Liver (tissue), 9 donors: ENCODE measurements around the gene ATXN10. TPM values are rescaled to one million over a fixed set of nuclear protein-coding genes. Genes with fewer than 3 reads are reported as not detected.

Experiments used
- DNase-seq: peaks from one replicate; pipeline ENCODE4 v3.0.0-alpha.2; 2017; ENCODE audit warnings: low spot score
- H3K27ac ChIP-seq, 2 donors: one replicate each; pipeline ENCODE4 v1.7.0; 2013; ENCODE audit warnings: inconsistent platforms in 2 of 2, low read length in 2 of 2, control low read depth in 1 of 2, low read depth in 1 of 2, mild to moderate bottlenecking in 1 of 2
- H3K27me3 ChIP-seq, 4 donors: one replicate each; pipeline versions ENCODE4 v1.6.1 to v1.7.0; 2013; ENCODE audit warnings: low read length in 3 of 4, inconsistent platforms in 1 of 4, mild to moderate bottlenecking in 1 of 4, moderate library complexity in 1 of 4; ENCODE audit not compliant: control insufficient read depth in 4 of 4, insufficient read depth in 4 of 4
- H3K36me3 ChIP-seq, 4 donors: one replicate each; pipeline versions ENCODE4 v1.6.1 to v1.7.0; 2013; ENCODE audit warnings: low read length in 3 of 4, mild to moderate bottlenecking in 3 of 4, low read depth in 1 of 4, moderate library complexity in 1 of 4; ENCODE audit not compliant: control insufficient read depth in 4 of 4, insufficient read depth in 3 of 4
- H3K4me1 ChIP-seq, 4 donors: one replicate each; pipeline versions ENCODE4 v1.6.1 to v1.7.0; 2013; ENCODE audit warnings: low read length in 3 of 4, mild to moderate bottlenecking in 3 of 4, moderate library complexity in 1 of 4; ENCODE audit not compliant: control insufficient read depth in 4 of 4, insufficient read depth in 4 of 4
- H3K4me3 ChIP-seq, 3 donors: one replicate each; pipeline versions ENCODE4 v1.6.1 to v1.7.0; 2013; ENCODE audit warnings: low read length in 3 of 3, control low read depth in 1 of 3, low read depth in 1 of 3, mild to moderate bottlenecking in 1 of 3
- H3K9ac ChIP-seq, 2 donors: one replicate each; pipeline ENCODE4 v1.7.0; 2013; ENCODE audit warnings: low read length in 2 of 2, mild to moderate bottlenecking in 2 of 2, moderate library complexity in 2 of 2, control low read depth in 1 of 2, low read depth in 1 of 2
- H3K9me3 ChIP-seq, 4 donors: one replicate each; pipeline versions ENCODE4 v1.6.1 to v1.7.0; 2013; ENCODE audit warnings: low read length in 3 of 4; ENCODE audit not compliant: control insufficient read depth in 4 of 4
- EGR1 ChIP-seq, 2 donors: IDR thresholded peaks; 2 replicates each; pipeline ENCODE4 v1.6.1; 2016 to 2018; ENCODE audit warnings: antibody characterized with exemption in 2 of 2, low read depth in 2 of 2
- FOXA1 ChIP-seq: IDR thresholded peaks from 2 replicates; pipeline ENCODE4 v1.6.1; 2016; ENCODE audit warnings: antibody characterized with exemption
- FOXA2 ChIP-seq: IDR thresholded peaks from 2 replicates; pipeline ENCODE4 v1.6.1; 2016; ENCODE audit warnings: antibody characterized with exemption
- GABPA ChIP-seq, 2 donors: IDR thresholded peaks in 1 of 2; conservative IDR thresholded peaks in 1 of 2; 2 replicates each; pipeline ENCODE4 v1.6.1; 2016; ENCODE audit warnings: antibody characterized with exemption in 2 of 2, mild to moderate bottlenecking in 1 of 2, moderate library complexity in 1 of 2
- HNF4A ChIP-seq, 2 donors: conservative IDR thresholded peaks; 2 replicates each; pipeline ENCODE4 v1.6.1; 2016; ENCODE audit warnings: antibody characterized with exemption in 2 of 2, mild to moderate bottlenecking in 2 of 2
- HNF4G ChIP-seq: IDR thresholded peaks from 2 replicates; pipeline ENCODE4 v1.6.1; 2016; ENCODE audit warnings: antibody characterized with exemption
- JUND ChIP-seq, 2 donors: IDR thresholded peaks; 2 replicates each; pipeline ENCODE4 v1.6.1; 2016; ENCODE audit warnings: antibody characterized with exemption in 2 of 2
- NR2F2 ChIP-seq: IDR thresholded peaks from 2 replicates; pipeline ENCODE4 v1.6.1; 2016; ENCODE audit warnings: antibody characterized with exemption
- RAD21 ChIP-seq, 2 donors: IDR thresholded peaks; 2 replicates each; pipeline ENCODE4 v1.6.1; 2016; ENCODE audit warnings: antibody characterized with exemption in 2 of 2, mild to moderate bottlenecking in 2 of 2
- RXRA ChIP-seq, 2 donors: IDR thresholded peaks; 2 replicates each; pipeline ENCODE4 v1.6.1; 2017 to 2018; ENCODE audit warnings: antibody characterized with exemption in 2 of 2, mild to moderate bottlenecking in 1 of 2
- SP1 ChIP-seq: IDR thresholded peaks from 2 replicates; pipeline ENCODE4 v1.6.1; 2018; ENCODE audit warnings: antibody characterized with exemption, mild to moderate bottlenecking
- TAF1 ChIP-seq: conservative IDR thresholded peaks from 2 replicates; pipeline ENCODE4 v1.6.1; 2016; ENCODE audit warnings: antibody characterized with exemption, mild to moderate bottlenecking
- YY1 ChIP-seq: IDR thresholded peaks from 2 replicates; pipeline ENCODE4 v1.6.1; 2016; ENCODE audit warnings: antibody characterized with exemption, mild to moderate bottlenecking
- WGBS: extraction: QIAGEN DNeasy Blood & Tissue Kit; methylation state at CpG from one replicate; pipeline ENCODE4 v1.1.7; 2013; 5-methylcytosine and 5-hydroxymethylcytosine counted together
- polyA plus RNA-seq, 2 donors: library from polyadenylated mRNA; stranded (reverse) in 1 of 2; unstranded in 1 of 2; fragments of 200-250 nt in 1 of 2; fragments of >200 nt in 1 of 2; fragmentation: Nextera tagmentation in 1 of 2; extraction: Ambion mirVana in 1 of 2; gene quantifications; one replicate each; pipeline versions ENCODE4 v1.2.1 to v1.2.3, GENCODE V29; 2013 to 2015
- total RNA-seq, 2 donors: library from RNA; depleted of rRNA; stranded (reverse); fragments of >200 nt; gene quantifications; one replicate each; pipeline ENCODE4 v1.2.3, GENCODE V29; 2014
- TF ChIP-seq, protein P1 (sequence below): fragments of 150-350 bp; IDR thresholded peaks from 2 replicates; pipeline ENCODE4 v1.5.1; 2017; ENCODE audit warnings: improper control_type of control experiment, low read depth, low read length; ENCODE audit not compliant: missing input control
- TF ChIP-seq, protein P2 (sequence below): IDR thresholded peaks from 2 replicates; pipeline ENCODE4 v1.6.1; 2016; ENCODE audit warnings: antibody characterized with exemption
- TF ChIP-seq, protein P3 (sequence below): IDR thresholded peaks from 2 replicates; pipeline ENCODE4 v1.6.1; 2016; ENCODE audit warnings: antibody characterized with exemption, mild to moderate bottlenecking
- TF ChIP-seq, protein P4 (sequence below): IDR thresholded peaks from 2 replicates; pipeline ENCODE4 v1.6.1; 2016; ENCODE audit warnings: antibody characterized with exemption
- donor health status: healthy.
- donor health status: healthy.
- donor health status: healthy.
- donor health status: healthy.
- donor health status: healthy.

Gene ATXN10
- total and polyA plus RNA-seq, 4 donors = 34.9 to 100 (median 69.7) TPM

DNA sequence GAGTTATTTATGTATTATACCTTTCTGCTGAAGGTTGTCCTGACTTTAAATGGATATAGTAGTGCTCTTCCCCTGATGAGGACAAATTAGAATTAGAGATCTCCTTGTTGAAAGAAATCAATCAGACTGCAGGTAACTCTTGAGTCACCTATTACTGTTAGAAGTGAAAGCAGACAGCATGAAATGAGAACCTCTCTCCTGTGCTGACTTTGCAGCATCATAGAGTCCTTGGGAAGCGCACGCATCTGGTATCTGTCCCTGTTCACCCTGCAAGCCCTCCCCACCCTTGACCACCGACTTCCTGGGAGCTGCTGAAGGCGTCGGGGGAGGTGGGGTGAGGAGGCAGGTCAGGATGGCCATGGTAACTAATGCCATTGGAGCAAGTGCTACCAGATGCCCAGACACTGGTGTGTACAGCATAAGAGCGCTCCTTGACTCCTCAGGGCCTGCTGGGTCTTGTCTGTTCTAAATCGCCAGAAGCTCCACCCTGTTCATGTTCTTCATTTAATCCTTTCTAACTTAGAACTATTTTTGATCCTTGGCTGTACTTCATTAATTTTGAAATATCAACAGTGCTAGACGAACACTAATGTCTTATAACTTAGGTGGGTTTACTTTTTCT lies 161.4 kb downstream of the ATXN10 start:
- H3K27ac ChIP-seq = no peak overlapping the region
- TF ChIP-seq FOXA1 = no peak
- no peak for TF ChIP-seq JUND (IDR thresholded peaks at IDR 0.05)
- TF ChIP-seq RAD21 (IDR thresholded peaks at IDR 0.05) = no peak
- TF ChIP-seq SP1 = no peak
- TF ChIP-seq TAF1 = no peak
- TF ChIP-seq, protein P1, sequence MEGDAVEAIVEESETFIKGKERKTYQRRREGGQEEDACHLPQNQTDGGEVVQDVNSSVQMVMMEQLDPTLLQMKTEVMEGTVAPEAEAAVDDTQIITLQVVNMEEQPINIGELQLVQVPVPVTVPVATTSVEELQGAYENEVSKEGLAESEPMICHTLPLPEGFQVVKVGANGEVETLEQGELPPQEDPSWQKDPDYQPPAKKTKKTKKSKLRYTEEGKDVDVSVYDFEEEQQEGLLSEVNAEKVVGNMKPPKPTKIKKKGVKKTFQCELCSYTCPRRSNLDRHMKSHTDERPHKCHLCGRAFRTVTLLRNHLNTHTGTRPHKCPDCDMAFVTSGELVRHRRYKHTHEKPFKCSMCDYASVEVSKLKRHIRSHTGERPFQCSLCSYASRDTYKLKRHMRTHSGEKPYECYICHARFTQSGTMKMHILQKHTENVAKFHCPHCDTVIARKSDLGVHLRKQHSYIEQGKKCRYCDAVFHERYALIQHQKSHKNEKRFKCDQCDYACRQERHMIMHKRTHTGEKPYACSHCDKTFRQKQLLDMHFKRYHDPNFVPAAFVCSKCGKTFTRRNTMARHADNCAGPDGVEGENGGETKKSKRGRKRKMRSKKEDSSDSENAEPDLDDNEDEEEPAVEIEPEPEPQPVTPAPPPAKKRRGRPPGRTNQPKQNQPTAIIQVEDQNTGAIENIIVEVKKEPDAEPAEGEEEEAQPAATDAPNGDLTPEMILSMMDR = no peak
- no peak for TF ChIP-seq NR2F2
- TF ChIP-seq, protein P2, sequence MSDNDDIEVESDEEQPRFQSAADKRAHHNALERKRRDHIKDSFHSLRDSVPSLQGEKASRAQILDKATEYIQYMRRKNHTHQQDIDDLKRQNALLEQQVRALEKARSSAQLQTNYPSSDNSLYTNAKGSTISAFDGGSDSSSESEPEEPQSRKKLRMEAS = no peak
- no peak for TF ChIP-seq RXRA (IDR thresholded peaks at IDR 0.05)
- TF ChIP-seq FOXA2 = no peak
- no peak for TF ChIP-seq GABPA (IDR thresholded peaks at IDR 0.05 in 1 of 2, conservative IDR thresholded peaks at IDR 0.05 in 1 of 2)
- no peak for TF ChIP-seq EGR1 (IDR thresholded peaks at IDR 0.05; ENCODE audit: low read depth in 2 of 2)
- TF ChIP-seq HNF4G = no peak
- no peak for TF ChIP-seq HNF4A (conservative IDR thresholded peaks at IDR 0.05)
- TF ChIP-seq, protein P3, sequence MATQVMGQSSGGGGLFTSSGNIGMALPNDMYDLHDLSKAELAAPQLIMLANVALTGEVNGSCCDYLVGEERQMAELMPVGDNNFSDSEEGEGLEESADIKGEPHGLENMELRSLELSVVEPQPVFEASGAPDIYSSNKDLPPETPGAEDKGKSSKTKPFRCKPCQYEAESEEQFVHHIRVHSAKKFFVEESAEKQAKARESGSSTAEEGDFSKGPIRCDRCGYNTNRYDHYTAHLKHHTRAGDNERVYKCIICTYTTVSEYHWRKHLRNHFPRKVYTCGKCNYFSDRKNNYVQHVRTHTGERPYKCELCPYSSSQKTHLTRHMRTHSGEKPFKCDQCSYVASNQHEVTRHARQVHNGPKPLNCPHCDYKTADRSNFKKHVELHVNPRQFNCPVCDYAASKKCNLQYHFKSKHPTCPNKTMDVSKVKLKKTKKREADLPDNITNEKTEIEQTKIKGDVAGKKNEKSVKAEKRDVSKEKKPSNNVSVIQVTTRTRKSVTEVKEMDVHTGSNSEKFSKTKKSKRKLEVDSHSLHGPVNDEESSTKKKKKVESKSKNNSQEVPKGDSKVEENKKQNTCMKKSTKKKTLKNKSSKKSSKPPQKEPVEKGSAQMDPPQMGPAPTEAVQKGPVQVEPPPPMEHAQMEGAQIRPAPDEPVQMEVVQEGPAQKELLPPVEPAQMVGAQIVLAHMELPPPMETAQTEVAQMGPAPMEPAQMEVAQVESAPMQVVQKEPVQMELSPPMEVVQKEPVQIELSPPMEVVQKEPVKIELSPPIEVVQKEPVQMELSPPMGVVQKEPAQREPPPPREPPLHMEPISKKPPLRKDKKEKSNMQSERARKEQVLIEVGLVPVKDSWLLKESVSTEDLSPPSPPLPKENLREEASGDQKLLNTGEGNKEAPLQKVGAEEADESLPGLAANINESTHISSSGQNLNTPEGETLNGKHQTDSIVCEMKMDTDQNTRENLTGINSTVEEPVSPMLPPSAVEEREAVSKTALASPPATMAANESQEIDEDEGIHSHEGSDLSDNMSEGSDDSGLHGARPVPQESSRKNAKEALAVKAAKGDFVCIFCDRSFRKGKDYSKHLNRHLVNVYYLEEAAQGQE = no peak
- TF ChIP-seq YY1 = no peak
- TF ChIP-seq, protein P4, sequence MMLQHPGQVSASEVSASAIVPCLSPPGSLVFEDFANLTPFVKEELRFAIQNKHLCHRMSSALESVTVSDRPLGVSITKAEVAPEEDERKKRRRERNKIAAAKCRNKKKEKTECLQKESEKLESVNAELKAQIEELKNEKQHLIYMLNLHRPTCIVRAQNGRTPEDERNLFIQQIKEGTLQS = no peak
- H3K27me3 ChIP-seq = no peaks in the 10 kb centered on the region
- H3K9ac ChIP-seq = no peak overlapping the region
- WGBS = 94% methylated on average over 8 of the region's 8 CpGs
- no peaks in the 10 kb centered on the region for H3K4me1 ChIP-seq
- H3K4me3 ChIP-seq = no peak overlapping the region
- no peak for DNase-seq
- H3K9me3 ChIP-seq = no peaks in the 10 kb centered on the region
- H3K36me3 ChIP-seq = peaks cover 0 to 5% (median 1%) of the 10 kb centered on the region in 4 donors

DNA sequence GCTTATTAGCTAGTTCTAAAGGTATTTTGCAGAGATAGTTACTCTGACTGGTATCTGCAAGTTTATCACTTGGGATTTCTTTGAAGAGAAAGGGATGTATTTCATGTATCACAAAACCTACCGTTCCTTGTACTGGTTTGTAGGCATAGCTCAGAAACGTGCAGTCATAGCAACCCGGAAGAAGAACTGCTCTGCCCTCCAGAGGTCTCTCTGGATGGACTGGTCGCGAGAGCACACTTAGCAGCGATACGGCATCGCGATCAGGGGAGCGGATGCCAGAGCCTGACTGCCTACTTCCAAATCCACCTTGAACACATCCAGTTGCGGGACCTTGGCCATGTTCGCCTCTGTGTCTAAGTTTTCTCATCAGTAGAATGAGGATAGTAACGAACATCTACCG lies 162.0 kb downstream of the ATXN10 start:
- WGBS = 88% methylated on average over 14 of the region's 14 CpGs
- no peaks in the 10 kb centered on the region for H3K4me1 ChIP-seq

More for the DNA sequence above, 162.0 kb downstream of the ATXN10 start:
- no peak for DNase-seq
- Histone ChIP-seq H3K9me3 (no peaks in the 10 kb centered on the region), H3K36me3 (peaks cover 0 to 5% (median 1%) of the 10 kb centered on the region in 4 donors), H3K4me3 (no peak overlapping the region), H3K27me3 (no peaks in the 10 kb centered on the region), H3K9ac (no peak overlapping the region), H3K27ac (no peak overlapping the region)
- TF ChIP-seq FOXA1 (no peak), RAD21 (IDR thresholded peaks at IDR 0.05) (no peak), TAF1 (no peak)
